GM18498 (cell line): ENCODE data around the gene LBP.
"Not testable (repeated sequence)": the region's sequence is repeated elsewhere in the genome, so short reads cannot be mapped to it uniquely, and the experiment has no call there.

Source experiments
- ATAC-seq: cut with Tn5 transposase; IDR thresholded peaks from one replicate; pipeline ENCODE4 v1.9.1; 2021; ENCODE audit warnings: mild to moderate bottlenecking, moderate library complexity; ENCODE audit not compliant: unreplicated experiment

LBP gene

GRCh38 chr20:38393259-38393658 is 47.0 kb downstream of the LBP start:
- ATAC-seq = no peak

- ATAC-seq = no peak
Observed at GRCh38 chr20:38395165-38395564, 48.9 kb downstream of the LBP start.

- ATAC-seq = not testable (repeated sequence)
Observed at GRCh38 chr20:38395751-38396395, 49.6 kb downstream of the LBP start.

GRCh38 chr20:38402089-38402488 is 55.8 kb downstream of the LBP start:
- no peak for ATAC-seq

GRCh38 chr20:38402816-38403215 is 56.5 kb downstream of the LBP start:
- no peak for ATAC-seq

GRCh38 chr20:38404016-38404415 is 57.7 kb downstream of the LBP start:
- no peak for ATAC-seq

- ATAC-seq = no peak
Observed at GRCh38 chr20:38405132-38405531, 58.9 kb downstream of the LBP start.

GRCh38 chr20:38406476-38406875 is 60.2 kb downstream of the LBP start:
- ATAC-seq = no peak

GRCh38 chr20:38407321-38407720 is 61.0 kb downstream of the LBP start:
- ATAC-seq = no peak

- ATAC-seq = not testable (repeated sequence)
Observed at GRCh38 chr20:38407822-38408221, 61.5 kb downstream of the LBP start.

- no peak for ATAC-seq
Observed at GRCh38 chr20:38412877-38413577, 66.7 kb downstream of the LBP start.

GRCh38 chr20:38414769-38415450 is 68.6 kb downstream of the LBP start:
- no peak for ATAC-seq

- ATAC-seq = no peak
Observed at GRCh38 chr20:38418509-38419204, 72.4 kb downstream of the LBP start.

GRCh38 chr20:38420388-38421085 is 74.3 kb downstream of the LBP start:
- ATAC-seq = no peak

GRCh38 chr20:38421915-38422314 is 75.6 kb downstream of the LBP start:
- no peak for ATAC-seq

GRCh38 chr20:38423541-38423940 is 77.3 kb downstream of the LBP start:
- ATAC-seq = no peak

GRCh38 chr20:38424401-38424800 is 78.1 kb downstream of the LBP start:
- no peak for ATAC-seq

- no peak for ATAC-seq
Observed at GRCh38 chr20:38426006-38426897, 80.0 kb downstream of the LBP start.
